IPS DF 19.7 (cell line): Measurements from ENCODE around the gene ZBED6.
"Not testable (repeated sequence)": the region's sequence is repeated elsewhere in the genome, so short reads cannot be mapped to it uniquely, and the experiment has no call there.

Experiments used
- DNase-seq: peaks from one replicate; pipeline ENCODE4 v3.0.0-alpha.2; 2013; ENCODE audit warnings: low read depth, low spot score

The ZBED6 gene

DNA sequence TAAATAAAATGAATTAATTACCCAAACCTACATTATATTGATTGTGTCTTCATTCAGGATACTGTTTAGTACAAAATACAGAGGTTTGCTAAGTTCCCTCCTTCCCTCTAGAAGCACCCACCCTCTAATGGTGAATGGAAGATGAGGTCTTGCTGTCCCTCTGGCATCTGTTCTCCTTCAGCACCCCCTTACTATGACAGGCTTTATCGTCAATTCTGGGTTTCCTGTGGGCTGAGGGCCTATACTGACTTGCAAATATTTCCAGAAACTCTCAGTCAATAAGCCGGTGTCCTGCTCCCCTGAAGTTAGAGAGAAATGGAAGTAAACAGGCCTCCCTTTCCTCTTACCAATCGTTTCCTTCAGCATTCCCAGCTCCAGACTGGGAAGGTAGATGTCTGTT is 17.3 kb upstream of the ZBED6 start:
- no peak for DNase-seq

DNA sequence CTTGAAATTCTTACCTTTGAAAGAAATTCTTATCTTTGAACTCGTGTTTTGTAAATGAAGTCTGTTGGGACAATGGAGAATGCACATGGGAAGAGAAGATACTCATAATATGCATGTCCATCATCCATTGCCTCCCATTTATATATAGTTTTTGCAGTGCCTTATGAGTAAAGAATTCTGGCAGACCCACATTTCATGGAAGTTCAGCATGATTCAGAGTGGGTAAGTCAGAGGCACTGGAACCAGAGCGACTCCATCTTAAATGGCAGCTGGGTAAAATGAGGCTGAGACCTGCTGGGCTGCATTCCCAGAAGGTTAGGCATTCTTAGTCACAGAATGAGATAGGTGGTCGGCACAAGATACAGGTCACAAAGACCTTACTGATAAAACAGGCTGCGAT is 16.6 kb upstream of the ZBED6 start:
- no peak for DNase-seq

DNA sequence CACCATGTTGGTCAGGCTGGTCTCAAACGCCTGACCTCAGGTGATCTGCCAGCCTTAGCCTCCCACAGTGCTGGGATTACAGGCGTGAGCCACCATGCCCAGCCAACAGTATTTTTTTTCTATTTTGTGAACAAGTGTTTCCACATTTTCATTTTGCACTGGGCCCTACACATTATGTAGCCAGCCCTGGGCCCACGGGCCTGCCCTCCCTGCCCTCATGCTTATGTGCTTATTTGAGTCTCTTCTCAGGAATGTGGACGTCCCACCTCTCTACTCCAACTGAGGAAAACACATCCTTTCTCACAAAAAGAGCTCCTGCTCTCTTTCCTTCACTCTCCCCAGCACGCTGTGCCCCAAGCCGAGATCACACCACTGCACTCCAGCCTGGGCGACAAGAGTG is 13.5 kb upstream of the ZBED6 start:
- no peak for DNase-seq

GRCh38 chr1:203789966-203790365 is 5.5 kb upstream of the ZBED6 start:
- DNase-seq: no peak

GRCh38 chr1:203791498-203791897 is 3.9 kb upstream of the ZBED6 start:
- no peak for DNase-seq

- DNase-seq: no peak
Measured at GRCh38 chr1:203792486-203792885, 2.9 kb upstream of the ZBED6 start.

DNA sequence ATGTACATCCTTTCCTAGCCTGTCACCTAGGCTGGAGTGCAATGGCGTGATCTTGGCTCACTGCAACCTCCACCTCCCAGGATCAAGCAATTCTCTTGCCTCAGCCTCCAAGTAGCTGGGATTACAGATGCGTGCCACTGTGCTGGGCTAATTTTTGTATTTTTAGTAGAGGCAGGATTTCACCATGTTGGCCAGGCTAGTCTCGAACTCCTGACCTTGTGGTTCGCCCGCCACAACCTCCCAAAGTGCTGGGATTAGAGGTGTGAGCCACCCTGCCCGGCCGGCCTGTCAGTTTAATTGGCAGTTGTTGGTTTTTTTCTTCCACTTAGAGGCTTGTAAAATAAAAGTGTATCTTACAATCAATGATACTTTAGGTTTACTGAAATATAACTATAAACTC is 1.9 kb upstream of the ZBED6 start:
- not testable (repeated sequence) for DNase-seq

DNA sequence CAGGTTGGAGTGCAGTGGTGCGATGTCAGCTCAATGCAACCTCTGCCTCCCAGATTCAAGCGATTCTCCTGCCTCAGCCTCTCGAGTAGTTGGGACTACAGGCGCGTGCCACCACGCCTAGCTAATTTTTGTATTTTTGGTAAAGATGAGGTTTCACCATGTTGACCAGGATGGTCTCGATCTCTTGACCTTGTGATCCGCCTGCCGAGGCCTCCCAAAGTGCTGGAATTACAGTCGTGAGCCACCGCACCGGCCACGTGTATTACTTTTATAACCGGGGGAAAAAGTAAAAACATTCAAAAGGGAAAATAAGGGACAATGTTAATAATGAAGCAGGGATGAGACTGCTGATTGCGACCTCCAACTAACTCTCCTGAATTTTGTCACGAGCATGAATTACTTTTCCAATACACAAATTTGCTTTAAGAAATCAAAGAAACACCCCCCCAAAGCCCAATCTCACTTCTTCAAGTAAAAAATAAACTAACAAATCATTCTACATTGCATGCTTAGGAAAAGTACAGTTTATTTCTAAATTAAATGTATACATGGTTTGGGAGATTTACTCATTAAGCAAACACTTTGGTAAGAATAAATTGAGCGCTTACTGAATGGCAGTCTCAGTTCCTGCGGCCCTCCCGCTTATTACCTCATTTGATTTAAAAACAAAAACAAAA is 521 bp upstream of the ZBED6 start:
- DNase-seq: no peak

- DNase-seq: no peak
Measured at GRCh38 chr1:203796236-203796605, 798 bp downstream of the ZBED6 start.

DNA sequence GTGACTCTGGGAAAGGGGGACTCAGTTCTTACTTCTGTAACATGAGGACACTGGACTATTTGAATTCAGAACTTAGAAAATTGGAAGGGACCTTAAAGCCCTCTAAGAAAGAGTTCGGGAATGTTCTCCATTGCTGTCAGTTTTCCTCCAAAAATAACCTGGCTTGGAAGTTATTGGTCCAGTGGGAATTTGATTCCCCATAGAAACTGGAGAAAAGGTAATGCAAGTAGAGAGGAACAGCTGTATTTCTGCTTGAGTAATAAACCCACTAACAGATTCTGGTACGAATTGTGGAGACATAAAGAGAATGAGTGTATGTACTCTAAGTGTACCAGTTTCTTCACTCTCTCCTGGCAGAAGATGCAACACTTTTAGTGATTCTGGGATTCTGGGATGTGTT is 1.8 kb downstream of the ZBED6 start:
- no peak for DNase-seq

DNA sequence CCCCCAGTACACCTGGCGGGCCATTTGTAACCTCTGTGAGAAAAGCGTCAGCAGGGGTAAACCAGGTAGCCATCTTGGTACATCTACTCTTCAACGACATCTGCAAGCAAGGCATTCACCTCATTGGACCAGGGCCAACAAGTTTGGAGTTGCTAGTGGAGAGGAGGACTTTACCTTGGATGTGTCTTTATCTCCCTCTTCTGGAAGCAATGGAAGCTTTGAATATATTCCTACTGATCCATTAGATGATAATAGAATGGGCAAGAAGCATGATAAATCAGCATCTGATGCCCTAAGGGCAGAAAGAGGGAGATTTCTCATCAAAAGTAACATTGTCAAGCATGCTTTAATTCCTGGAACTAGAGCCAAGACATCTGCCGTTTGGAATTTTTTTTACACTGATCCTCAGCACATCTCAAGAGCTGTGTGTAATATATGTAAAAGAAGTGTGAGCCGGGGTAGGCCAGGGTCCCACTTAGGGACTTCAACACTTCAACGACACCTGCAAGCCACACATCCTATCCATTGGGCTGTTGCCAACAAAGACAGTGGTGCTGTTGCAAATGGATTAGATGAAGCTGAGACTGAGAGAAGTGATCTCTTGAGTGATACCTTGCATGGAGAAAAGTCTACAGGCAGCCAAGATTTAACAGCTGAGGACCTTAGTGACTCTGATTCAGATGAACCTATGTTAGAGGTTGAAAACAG is 2.7 kb downstream of the ZBED6 start:
- no peak for DNase-seq

GRCh38 chr1:203799157-203799556 is 3.7 kb downstream of the ZBED6 start:
- DNase-seq: no peak

GRCh38 chr1:203799971-203800370 is 4.5 kb downstream of the ZBED6 start:
- DNase-seq: no peak

DNA sequence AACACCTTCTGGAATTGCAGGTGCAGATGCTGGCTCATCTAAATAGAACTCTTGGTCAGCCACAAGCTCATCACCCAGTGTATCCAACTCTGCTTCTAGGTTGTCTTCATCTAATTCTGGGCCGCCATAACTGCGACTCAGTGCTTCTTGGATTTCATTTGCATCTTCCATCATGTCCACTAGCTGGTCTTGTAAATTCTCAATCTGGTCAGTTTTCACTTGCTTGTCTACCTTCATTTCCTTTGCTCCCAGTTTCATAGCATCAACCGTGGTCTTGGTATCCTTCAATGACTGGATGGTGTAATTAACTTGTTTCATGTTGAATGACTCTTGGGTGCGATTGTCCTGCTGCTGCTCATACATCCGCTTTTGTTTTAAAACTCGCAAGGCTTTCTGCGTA is 10.3 kb downstream of the ZBED6 start:
- DNase-seq: no peak

GRCh38 chr1:203807196-203807595 is 11.8 kb downstream of the ZBED6 start:
- DNase-seq: no peak

DNA sequence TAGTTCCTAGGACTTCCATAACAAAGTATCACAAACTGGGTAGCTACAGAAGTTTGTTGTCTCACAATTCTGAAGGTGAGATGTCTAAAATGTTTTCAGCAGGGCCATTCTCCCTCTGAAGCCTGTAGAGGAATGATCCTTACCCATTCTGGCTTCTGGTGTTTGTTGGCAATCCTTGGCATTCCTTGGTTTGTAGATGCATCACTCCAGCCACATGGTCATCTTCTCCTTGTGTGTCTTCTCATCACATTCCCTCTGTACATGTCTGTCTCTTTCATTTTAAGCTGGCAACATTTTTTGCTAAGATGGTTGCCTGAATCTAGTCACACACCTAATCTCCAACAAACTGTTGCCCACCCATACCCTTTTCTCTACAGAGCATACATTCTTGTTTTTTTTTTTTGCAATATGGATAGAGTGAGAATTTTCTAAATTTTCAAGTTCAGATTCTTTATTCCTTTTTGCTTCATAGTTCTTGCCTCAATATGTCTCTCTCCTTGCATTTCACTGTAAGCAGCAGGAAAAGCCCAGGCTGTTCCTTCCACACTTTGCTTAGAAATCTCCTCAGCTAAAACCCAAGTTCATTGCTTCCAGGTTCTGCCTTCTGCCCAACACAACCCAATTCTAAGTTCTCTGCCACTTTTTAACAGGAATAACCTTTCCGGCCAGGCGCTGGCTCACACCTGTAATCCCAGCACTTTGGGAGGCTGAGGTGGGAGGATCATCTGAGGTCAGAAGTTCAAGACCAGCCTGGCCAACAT is 18.3 kb downstream of the ZBED6 start:
- no peak for DNase-seq

DNA sequence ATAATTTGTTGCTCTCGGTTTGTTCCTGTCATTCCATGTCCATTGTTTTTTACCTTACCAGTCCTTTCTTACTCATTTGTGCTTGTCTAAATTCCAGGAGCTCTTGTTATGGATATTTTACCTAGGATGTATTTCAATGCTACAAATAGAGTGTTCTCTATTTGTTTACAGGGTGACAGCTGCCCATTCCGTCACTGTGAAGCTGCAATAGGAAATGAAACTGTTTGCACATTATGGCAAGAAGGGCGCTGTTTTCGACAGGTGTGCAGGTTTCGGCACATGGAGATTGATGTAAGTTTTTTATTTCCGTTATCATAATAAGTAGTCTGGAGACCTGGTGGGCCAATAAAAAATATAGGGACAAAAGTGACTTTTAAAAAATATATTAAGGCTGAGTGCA is 23.0 kb downstream of the ZBED6 start:
- no peak for DNase-seq

DNA sequence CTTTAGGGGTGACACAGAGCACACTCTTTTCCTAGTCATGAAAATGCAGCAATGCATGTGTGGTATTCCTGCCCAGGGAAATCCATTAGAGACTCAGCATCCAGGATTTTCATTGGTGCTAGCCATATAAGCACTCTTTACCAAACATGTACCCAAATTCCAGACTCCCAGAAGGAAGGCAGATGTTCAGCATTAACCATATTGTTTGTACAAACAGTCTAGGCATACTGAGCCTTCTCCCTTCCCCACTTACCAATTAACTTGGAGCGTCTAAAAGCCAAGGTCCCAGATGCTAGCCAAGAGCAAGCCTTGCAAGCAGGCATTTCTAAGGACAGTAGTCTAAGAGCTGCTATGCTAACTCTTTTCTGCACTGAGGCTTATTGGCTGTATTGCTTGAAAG is 27.9 kb downstream of the ZBED6 start:
- no peak for DNase-seq

GRCh38 chr1:203826175-203826574 is 30.8 kb downstream of the ZBED6 start:
- DNase-seq: no peak

DNA sequence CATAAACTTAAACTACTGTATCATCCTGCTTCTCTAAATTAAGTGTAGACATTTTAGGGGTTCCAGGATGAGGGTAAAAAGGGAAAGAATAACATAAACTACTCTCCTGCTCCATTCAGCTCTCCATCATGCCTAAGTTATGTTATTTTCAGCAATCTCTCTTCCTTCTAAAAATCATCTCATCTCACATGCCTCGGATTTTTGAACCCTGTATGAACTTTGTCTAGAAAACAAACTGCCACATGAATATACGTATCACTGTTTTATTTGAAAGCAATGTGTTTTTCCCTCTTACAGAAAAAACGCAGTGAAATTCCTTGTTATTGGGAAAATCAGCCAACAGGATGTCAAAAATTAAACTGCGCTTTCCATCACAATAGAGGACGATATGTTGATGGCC is 32.6 kb downstream of the ZBED6 start:
- no peak for DNase-seq

DNA sequence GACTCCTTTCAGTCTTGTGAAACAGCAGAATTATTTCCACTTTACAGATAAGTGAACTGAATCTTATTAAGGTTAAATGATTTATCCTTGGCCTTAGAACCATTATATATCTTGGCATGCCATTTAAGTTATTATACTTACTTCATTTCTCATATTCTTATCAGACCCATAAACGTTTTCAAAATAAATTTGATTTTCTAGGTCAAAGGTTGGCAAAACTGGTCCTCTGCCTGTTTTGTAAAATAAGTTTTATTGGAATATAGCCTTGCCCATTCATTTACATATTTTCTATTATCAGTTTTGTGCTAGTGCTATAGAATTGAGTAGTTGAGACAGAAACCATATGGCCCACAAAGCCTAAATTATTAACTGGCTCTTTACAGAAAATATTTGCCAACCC is 33.1 kb downstream of the ZBED6 start:
- no peak for DNase-seq

DNA sequence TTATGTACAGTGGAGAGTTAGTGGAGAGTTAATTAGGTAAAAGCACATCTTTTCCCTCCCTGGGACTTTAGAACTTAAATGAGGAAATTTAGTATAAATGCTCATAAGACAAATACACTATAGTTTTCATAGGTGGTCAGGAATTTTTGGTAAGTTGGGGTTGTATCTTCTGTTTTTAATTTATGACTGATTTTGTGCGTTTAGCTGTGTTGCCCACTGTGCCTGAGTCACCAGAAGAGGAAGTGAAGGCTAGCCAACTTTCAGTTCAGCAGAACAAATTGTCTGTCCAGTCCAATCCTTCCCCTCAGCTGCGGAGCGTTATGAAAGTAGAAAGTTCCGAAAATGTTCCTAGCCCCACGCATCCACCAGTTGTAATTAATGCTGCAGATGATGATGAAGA is 33.8 kb downstream of the ZBED6 start:
- not testable (repeated sequence) for DNase-seq

DNA sequence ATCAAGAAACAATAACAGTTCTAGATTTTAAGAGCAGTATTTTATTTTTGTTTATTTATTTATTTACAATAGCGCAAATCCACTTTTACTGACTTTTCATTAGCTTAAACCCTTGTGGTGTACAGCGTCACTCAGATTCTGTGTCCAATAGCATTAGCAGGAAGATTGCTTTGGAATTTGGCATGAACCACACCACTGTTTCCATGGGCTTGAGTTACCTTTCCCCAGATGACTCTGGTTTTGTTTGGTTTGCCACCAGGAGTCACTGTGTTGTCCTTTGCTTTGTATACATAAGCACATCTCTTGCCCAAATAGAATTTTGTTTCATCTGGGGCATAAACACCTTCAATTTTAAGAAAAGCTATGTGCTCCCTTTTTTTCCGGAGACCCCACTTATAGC is 40.1 kb downstream of the ZBED6 start:
- DNase-seq: no peak
